Spleen (tissue), 7 donors: Measurements from ENCODE around the gene GAS7.

Experiments
- POLR2A ChIP-seq, 3 donors: fragments of 450-650 bp; IDR thresholded peaks; one replicate each; pipeline ENCODE4 v1.5.1; 2017; ENCODE audit warnings: antibody characterized with exemption in 3 of 3, mild to moderate bottlenecking in 1 of 3
- POLR2AphosphoS5 ChIP-seq, 3 donors: sonication (generic); formaldehyde crosslinking; IDR thresholded peaks; one replicate each; pipeline ENCODE4 v1.5.1; 2017; ENCODE audit warnings: antibody characterized with exemption in 3 of 3
- TF ChIP-seq, protein P1 (sequence below), 11 experiments: fragments of 200-600 bp in 7 of 11; fragments of 450-650 bp in 4 of 11; sonication (generic) in 4 of 11; IDR thresholded peaks in 8 of 11; conservative IDR thresholded peaks in 3 of 11; 1 replicate in 7 of 11; 2 replicates in 4 of 11; pipeline versions ENCODE4 v1.4.0 to v1.8.0; 2016 to 2021; ENCODE audit warnings: antibody characterized with exemption in 11 of 11, inconsistent platforms in 4 of 11, mild to moderate bottlenecking in 1 of 11
- donor health status: DM: no; HTN: no; CAD: no; lungs with moderate emphysema.
- donor health status: DM: no; HTN: no; CAD: no.
- donor health status: DM: no; HTN: no; CAD: no.

DNA sequence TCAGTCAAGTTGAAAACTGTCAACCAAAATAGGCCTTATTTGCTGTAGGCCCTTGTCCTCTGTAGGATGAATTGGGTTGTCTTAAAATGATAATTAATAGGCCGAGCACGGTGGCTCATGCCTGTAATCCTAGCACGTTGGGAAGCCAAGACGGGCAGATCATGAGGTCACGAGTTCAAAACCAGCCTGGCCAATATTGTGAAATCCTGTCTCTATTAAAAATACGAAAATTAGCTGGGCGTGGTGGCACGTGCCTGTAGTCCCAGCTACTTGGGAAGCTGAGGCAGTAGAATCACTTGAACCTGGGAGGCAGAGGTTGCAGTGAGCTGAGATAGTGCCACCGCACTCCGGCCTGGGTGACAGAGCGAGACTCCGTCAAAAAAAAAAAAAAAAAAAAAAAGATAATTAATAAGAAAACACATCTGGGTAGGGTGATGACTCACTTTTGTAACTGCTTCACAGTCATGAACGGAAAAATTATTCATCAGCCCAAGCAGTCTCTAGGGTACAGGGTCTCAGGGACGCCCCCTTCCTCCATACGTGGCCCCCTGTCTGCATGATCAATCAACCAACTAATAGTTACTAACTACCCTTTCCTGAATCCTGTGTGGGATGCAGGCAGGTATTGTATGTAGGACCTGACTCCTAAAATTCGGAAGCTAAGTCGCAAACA lies 156.4 kb downstream of the GAS7 start:
- TF ChIP-seq POLR2A (IDR thresholded peaks at IDR 0.05) (no peak), POLR2AphosphoS5 (IDR thresholded peaks at IDR 0.05) (no peak)
- TF ChIP-seq, protein P1, sequence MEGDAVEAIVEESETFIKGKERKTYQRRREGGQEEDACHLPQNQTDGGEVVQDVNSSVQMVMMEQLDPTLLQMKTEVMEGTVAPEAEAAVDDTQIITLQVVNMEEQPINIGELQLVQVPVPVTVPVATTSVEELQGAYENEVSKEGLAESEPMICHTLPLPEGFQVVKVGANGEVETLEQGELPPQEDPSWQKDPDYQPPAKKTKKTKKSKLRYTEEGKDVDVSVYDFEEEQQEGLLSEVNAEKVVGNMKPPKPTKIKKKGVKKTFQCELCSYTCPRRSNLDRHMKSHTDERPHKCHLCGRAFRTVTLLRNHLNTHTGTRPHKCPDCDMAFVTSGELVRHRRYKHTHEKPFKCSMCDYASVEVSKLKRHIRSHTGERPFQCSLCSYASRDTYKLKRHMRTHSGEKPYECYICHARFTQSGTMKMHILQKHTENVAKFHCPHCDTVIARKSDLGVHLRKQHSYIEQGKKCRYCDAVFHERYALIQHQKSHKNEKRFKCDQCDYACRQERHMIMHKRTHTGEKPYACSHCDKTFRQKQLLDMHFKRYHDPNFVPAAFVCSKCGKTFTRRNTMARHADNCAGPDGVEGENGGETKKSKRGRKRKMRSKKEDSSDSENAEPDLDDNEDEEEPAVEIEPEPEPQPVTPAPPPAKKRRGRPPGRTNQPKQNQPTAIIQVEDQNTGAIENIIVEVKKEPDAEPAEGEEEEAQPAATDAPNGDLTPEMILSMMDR (IDR thresholded peaks at IDR 0.05 in 8 of 11, conservative IDR thresholded peaks at IDR 0.05 in 3 of 11): no peak
